ENCODE measurements around the gene POU6F2.

- TF ChIP-seq CTCF (IDR thresholded peaks at IDR 0.05; ENCODE audit: insufficient read depth, low read length) (no peak), REST (IDR thresholded peaks at IDR 0.05; ENCODE audit: insufficient replicate concordance, low read depth) (no peak), POLR2AphosphoS5 (IDR thresholded peaks at IDR 0.05; ENCODE audit: low read depth) (no peak), GABPA (IDR thresholded peaks at IDR 0.05; ENCODE audit: low read depth) (no peak)
Observed at GRCh38 chr7:39415091-39415787, 437.5 kb downstream of the POU6F2 start.

Data from HL-60 (cell line).